ENCODE measurements around the gene PRDM16.
A peak's percentile ranks its signal among the peaks of the same experiment; 100 is the strongest.

PRDM16 gene

DNA sequence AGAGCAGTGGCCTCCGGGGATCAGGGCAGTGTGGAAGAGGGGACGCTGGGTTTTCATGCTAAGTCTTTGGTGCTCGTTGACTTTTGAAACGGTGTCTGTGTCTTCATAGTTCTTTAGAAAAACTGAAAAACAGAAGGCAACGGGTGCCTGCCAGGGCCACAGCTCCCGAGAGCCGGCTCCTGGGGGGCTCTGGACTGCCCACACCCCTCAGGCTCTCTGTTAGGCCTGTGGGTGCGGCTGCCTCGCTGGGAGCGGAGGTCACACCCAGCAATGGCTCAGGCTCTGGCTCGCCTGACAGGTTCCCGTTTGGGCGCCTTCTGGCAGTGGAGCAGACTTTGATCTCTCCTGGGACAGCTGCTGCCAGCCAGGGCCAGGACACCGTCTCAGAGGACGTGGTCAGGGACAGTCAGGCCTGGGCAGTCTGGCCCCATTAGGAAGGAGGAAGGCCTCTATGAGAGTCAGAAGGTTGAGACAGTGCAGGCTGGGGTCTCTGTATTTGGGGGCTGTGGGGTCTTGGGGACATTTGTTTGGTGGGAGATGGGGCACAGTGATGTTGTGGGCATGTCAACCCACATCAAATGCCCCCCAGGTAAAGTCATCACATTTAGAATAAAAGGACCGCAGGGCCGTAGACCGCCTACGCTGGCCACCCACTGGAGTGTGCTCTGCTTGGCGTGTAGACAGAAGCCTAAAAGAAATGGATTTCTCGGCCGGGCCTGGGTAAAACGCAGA is 391.1 kb downstream of the PRDM16 start:
- H3K4me1 Mint-ChIP-seq: peaks cover 0 to 5% of the 10 kb centered on the region in 2 donors
- no peaks in the 10 kb centered on the region for H3K9me3 Mint-ChIP-seq
- no peaks in the 10 kb centered on the region for H3K36me3 Mint-ChIP-seq
- H3K27me3 Mint-ChIP-seq: peaks cover 4 to 12% of the 10 kb centered on the region in 2 donors
- no peak overlapping the region for H3K27ac Mint-ChIP-seq
- no peak for DNase-seq
- H3K4me3 Mint-ChIP-seq: no peak overlapping the region
- ATAC-seq (replicated peaks): no peak

DNA sequence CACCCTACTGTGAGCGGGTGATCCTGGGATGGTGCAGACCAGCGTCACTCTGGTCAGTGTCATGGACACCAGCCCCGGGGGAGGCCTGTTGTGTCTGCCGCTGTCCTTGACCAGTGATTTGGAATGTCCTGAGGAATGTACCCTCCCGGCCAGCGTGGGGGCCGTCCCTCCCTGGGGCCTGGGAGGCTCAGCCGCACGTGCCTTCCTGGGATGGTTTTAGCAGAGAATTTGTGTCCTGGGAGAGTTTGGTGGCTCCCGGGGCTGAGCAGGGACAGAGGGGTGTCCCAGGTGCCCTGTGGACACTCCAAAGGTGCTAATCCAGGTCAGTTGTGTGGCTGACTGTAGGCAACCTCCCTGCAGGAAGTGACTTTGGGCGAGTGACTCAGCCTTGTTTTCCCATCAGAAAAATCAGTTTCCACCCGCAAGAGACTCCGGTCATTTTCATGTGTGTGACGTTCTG is 391.7 kb downstream of the PRDM16 start:
- H3K27ac Mint-ChIP-seq: no peak overlapping the region
- H3K27me3 Mint-ChIP-seq: peaks cover 3 to 11% of the 10 kb centered on the region in 2 donors
- H3K9me3 Mint-ChIP-seq: no peaks in the 10 kb centered on the region
- no peak for DNase-seq
- peaks cover 1% of the 10 kb centered on the region in 2 donors for H3K4me1 Mint-ChIP-seq
- no peaks in the 10 kb centered on the region for H3K36me3 Mint-ChIP-seq
- ATAC-seq (replicated peaks): no peak
- no peak overlapping the region for H3K4me3 Mint-ChIP-seq

DNA sequence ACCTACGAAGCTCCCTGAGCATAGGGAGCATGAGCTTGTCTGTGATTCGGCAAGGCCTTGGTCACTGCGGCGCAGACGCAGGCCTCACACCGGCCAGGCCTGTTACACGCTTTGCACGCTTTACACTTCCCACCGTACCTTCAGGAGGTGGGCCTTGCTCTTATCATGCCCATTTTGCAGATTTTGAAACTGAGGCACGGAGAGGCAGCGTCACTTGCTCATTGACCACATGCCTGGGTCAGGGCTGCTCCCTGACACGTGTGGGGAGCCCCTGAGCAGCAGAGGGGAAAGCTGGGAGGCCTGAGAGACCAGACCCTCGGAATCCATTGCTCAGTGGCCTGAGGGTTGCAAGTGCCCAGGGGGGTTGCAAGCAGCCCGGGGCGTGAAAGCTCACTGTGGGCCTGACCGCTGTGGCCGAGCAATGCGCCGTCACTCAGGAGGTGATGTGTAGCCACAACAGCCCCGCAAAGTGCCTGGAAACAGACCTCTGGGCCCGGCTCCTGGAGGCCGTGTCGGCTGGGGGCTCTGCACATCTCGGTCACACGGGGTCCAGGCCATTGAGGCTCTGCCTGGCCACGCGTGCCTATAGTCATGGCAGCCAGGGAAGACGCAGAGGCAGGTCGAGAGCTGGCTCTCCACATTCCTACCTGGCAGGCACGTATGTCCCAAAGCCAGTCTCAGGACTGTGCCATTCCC is 392.4 kb downstream of the PRDM16 start:
- Mint-ChIP-seq H3K36me3 (no peaks in the 10 kb centered on the region), H3K4me1 (peaks cover 4 to 5% of the 10 kb centered on the region in 2 donors), H3K9me3 (no peaks in the 10 kb centered on the region), H3K4me3 (no peak overlapping the region), H3K27ac (no peak overlapping the region), H3K27me3 (peaks cover 6 to 12% of the 10 kb centered on the region in 2 donors)
- DNase-seq (no peak), ATAC-seq (replicated peaks) (no peak)

DNA sequence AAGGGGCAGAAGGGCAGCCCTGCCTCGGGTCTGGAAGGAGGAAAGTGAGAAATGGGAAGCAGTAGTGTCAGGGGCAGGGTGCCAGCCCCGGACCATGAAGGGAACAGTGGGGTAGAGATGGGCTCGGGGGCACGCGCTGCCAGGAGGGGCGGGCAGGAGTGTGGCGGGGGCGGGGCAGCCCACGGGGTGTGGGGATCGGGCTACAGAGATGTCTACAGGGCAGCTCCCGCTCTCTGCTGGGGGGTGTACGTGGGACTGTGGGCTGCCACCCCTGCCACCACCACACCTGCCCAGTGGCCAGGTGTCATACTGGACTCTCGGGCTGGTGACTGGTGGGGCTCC is 392.9 kb downstream of the PRDM16 start:
- no peak for DNase-seq
- H3K27me3 Mint-ChIP-seq: peaks cover 6 to 12% of the 10 kb centered on the region in 2 donors
- no peak overlapping the region for H3K27ac Mint-ChIP-seq
- peaks cover 4 to 5% of the 10 kb centered on the region in 2 donors for H3K4me1 Mint-ChIP-seq
- ATAC-seq (replicated peaks): no peak
- no peaks in the 10 kb centered on the region for H3K9me3 Mint-ChIP-seq
- H3K36me3 Mint-ChIP-seq: no peaks in the 10 kb centered on the region
- H3K4me3 Mint-ChIP-seq: no peak overlapping the region

DNA sequence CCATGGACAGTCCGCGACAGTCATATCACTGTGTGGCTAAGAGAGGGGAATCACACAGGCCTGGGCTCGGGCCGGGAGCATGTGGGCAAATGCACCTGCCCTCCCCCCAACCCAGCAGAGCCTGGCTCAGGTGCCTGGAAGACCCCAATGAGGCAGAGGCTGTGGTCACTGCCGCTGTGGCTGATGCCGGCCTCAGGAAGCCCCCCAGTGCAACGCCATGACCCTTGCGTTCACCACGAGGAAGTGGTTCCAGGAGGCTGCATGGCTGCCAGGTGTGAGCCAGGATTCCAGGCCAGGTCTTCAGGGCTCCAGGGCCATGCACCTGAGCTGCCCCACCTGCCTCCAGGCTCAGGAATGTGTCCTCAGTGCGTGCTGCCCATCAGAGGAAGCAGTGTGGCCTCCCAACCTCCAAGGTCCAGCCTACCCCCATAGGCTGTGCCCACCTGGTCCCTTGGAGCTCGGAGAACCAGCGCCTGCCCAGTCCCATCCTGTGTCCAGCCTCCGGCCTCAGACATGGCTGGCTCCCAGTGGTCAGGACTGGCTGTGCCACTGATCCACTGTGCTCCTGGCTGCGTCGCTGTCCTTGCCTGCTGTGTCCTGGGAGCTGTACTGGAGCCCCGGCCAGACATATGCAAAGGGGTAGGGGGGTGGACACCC is 393.5 kb downstream of the PRDM16 start:
- H3K27me3 Mint-ChIP-seq: peaks cover 6 to 9% of the 10 kb centered on the region in 2 donors

DNA sequence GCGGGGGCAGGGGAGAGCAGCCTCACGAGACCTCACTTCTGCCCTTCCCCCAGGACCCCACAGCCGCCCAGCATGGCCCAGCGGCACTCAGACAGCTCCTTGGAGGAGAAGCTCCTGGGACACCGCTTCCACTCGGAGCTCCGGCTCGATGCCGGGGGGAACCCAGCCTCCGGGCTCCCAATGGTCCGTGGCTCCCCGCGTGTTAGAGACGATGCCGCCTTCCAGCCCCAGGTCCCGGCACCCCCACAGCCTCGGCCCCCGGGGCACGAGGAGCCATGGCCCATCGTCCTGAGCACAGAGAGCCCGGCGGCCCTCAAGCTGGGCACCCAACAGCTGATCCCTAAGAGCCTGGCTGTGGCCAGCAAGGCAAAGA is 394.0 kb downstream of the PRDM16 start:
- Mint-ChIP-seq H3K9me3 (no peaks in the 10 kb centered on the region), H3K36me3 (no peaks in the 10 kb centered on the region), H3K27ac (no peak overlapping the region), H3K4me3 (no peak overlapping the region), H3K4me1 (peaks cover 5% of the 10 kb centered on the region in 2 donors), H3K27me3 (peaks cover 6 to 9% of the 10 kb centered on the region in 2 donors)
- DNase-seq (no peak), ATAC-seq (replicated peaks) (no peak)

More for the DNA sequence above, 393.5 kb downstream of the PRDM16 start:
- DNase-seq (no peak), ATAC-seq (replicated peaks) (no peak)
- H3K9me3 Mint-ChIP-seq: no peaks in the 10 kb centered on the region
- peaks cover 5% of the 10 kb centered on the region in 2 donors for H3K4me1 Mint-ChIP-seq
- no peaks in the 10 kb centered on the region for H3K36me3 Mint-ChIP-seq
- no peak overlapping the region for H3K27ac Mint-ChIP-seq
- H3K4me3 Mint-ChIP-seq: no peak overlapping the region

DNA sequence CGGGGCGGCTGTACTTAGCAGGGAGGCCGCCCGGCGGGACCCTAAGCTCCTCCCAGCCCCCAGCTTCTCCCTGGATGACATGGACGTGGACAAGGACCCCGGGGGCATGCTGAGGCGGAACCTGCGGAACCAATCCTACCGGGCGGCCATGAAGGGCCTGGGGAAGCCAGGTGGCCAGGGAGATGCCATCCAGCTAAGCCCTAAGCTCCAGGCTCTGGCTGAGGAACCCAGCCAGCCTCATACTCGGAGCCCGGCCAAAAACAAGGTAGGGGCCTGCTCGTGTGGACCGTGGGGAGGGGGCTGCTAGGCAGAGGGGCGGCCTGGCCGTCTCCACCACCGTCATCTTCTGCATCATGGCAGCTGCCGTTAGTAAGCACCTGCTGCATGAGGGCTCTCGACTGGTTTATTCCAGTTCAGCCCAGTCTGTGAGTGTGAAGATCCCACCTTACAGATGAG is 394.4 kb downstream of the PRDM16 start:
- H3K27ac Mint-ChIP-seq: no peak overlapping the region
- no peaks in the 10 kb centered on the region for H3K36me3 Mint-ChIP-seq
- ATAC-seq (replicated peaks) (no peak), DNase-seq (no peak)
- H3K27me3 Mint-ChIP-seq: peaks cover 6 to 9% of the 10 kb centered on the region in 2 donors
- H3K4me1 Mint-ChIP-seq: peaks cover 5% of the 10 kb centered on the region in 2 donors
- no peak overlapping the region for H3K4me3 Mint-ChIP-seq
- no peaks in the 10 kb centered on the region for H3K9me3 Mint-ChIP-seq

DNA sequence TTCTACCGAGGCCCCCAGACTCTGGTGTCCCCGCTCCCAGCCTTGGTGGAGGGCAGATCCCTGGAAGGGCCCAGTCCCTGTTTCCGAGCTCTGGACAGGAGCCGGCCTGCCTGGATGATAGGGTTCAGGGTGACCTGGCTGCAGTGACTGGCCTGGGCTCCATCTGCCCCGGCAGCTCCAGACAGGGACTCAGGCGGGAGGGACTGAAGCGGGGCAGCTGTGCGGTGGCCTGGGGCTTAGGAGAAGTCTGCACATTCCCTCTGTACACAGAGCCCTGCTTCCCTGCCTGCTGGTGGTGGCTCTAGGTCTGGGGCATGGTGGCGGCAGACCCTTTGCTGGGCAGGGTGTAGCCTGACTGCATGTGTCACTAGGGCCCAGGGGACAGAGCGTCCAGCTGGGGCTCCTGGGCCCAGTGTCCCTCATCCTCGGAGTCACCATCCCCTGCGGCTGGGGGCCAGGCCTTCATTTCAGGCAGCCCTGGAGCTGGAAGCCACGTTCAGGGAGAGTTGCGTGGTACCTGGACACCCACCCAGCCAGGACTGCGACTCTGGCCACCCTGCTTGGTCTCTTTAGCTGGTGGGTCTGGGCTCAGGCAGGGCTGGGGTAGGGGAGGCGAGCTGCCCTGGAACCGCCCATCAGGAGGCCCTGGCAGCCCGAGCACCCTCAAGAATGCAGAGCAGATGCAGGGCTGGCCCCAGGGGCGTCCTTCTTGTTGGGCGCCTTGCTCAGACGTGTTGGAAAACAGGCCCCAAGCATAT is 395.1 kb downstream of the PRDM16 start:
- DNase-seq (no peak), ATAC-seq (replicated peaks) (no peak)
- H3K4me3 Mint-ChIP-seq: no peak overlapping the region
- H3K36me3 Mint-ChIP-seq: no peaks in the 10 kb centered on the region
- H3K9me3 Mint-ChIP-seq: no peaks in the 10 kb centered on the region
- peaks cover 6 to 9% of the 10 kb centered on the region in 2 donors for H3K27me3 Mint-ChIP-seq
- no peak overlapping the region for H3K27ac Mint-ChIP-seq
- H3K4me1 Mint-ChIP-seq: peaks cover 5% of the 10 kb centered on the region in 2 donors

DNA sequence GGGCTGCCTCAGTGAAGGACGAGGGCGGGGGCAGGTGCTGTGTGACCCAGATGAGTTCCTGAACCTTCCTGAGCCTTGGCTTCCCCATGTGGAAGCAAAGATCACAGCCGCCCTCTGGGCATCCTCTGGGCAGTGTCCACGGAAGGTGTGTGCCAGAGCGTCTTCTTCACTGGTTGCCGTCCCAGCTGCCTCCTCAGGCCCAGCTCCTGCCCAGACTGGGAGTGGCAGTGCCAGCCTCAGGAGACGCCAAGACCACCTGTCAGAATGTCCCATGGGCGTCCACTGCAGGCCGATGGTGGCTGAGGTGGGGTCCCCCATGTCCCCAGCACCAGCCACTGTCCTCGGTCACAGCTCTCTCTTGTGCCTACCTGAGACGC is 395.6 kb downstream of the PRDM16 start:
- DNase-seq: no peak
- peaks cover 5% of the 10 kb centered on the region in 2 donors for H3K4me1 Mint-ChIP-seq
- no peak for ATAC-seq (replicated peaks)
- H3K36me3 Mint-ChIP-seq: no peaks in the 10 kb centered on the region
- H3K9me3 Mint-ChIP-seq: no peaks in the 10 kb centered on the region
- no peak overlapping the region for H3K27ac Mint-ChIP-seq
- H3K4me3 Mint-ChIP-seq: no peak overlapping the region
- peaks cover 6 to 9% of the 10 kb centered on the region in 2 donors for H3K27me3 Mint-ChIP-seq

DNA sequence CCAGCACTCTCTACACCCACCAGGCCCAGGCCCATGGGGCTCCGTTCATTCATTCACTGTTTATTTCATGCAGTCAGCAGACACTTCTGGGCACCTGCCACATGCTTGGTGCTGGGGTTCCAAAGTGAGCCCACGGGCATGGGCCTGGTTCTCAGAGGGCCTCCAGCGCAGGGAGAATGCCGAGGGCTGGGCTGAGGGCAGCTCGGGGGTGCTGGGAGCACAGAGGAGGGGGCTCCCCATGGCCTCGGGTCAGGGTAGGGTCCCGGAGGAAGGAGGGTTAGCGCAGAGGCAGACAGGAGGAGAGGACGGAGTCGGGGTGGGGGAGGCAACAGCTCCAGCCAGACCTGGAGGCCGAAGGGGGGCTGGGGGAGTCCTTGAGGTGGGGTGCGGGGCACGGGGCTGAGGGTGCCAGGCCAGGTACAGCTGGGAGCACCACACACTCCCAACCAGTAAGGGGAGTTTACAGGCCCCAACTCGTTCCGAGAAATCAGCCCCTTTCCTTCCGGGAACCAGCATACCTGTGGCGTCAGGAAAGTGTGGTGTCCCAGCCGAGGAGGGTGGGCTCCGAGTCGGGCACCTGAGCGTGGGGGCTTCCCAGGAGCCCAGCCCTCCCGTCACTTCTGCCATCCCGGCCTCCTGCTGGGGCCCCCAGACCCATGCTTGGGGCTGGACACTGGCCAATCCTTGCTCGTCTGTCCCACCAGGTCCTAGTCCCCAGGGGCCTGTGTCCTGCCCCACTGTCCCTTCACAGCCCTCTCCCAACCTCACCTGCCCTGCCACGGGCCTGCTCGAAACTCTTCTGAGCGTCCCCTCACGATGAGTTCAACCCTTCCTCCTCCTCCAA is 396.3 kb downstream of the PRDM16 start:
- Mint-ChIP-seq H3K9me3 (peaks cover 0 to 2% of the 10 kb centered on the region in 2 donors), H3K4me3 (no peak overlapping the region), H3K36me3 (no peaks in the 10 kb centered on the region), H3K27ac (peak overlapping the region; percentile 25), H3K27me3 (peaks cover 6 to 10% of the 10 kb centered on the region in 2 donors), H3K4me1 (peaks cover 5 to 9% of the 10 kb centered on the region in 2 donors)
- ATAC-seq (replicated peaks): no peak
- no peak for DNase-seq

DNA sequence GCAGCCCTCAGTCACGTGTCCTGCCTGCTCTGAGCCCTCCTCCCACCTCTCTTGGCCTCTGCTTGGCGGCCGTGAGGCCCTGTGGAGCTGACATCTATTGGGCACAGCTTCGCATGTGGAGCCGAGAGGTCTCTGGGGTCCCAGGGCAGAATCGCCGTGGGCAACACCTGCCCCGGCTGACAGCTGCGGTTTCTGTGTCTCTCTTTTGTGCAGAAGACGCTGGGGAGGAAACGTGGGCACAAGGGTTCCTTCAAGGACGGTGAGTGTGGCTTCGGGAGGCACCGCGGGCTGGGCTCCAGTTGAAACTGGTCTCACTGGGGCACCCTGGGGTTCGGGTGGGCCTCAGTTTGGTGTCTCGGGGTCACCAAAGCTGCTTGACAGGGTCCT is 396.9 kb downstream of the PRDM16 start:
- peak in 1 of 2 donors; percentile 30 for ATAC-seq (replicated peaks)
- Mint-ChIP-seq H3K4me1 (peaks cover 5 to 15% of the 10 kb centered on the region in 2 donors), H3K9me3 (peaks cover 0 to 6% of the 10 kb centered on the region in 2 donors), H3K36me3 (no peaks in the 10 kb centered on the region), H3K27ac (no peak overlapping the region), H3K4me3 (no peak overlapping the region), H3K27me3 (peaks cover 6 to 13% of the 10 kb centered on the region in 2 donors)
- DNase-seq: no peak

DNA sequence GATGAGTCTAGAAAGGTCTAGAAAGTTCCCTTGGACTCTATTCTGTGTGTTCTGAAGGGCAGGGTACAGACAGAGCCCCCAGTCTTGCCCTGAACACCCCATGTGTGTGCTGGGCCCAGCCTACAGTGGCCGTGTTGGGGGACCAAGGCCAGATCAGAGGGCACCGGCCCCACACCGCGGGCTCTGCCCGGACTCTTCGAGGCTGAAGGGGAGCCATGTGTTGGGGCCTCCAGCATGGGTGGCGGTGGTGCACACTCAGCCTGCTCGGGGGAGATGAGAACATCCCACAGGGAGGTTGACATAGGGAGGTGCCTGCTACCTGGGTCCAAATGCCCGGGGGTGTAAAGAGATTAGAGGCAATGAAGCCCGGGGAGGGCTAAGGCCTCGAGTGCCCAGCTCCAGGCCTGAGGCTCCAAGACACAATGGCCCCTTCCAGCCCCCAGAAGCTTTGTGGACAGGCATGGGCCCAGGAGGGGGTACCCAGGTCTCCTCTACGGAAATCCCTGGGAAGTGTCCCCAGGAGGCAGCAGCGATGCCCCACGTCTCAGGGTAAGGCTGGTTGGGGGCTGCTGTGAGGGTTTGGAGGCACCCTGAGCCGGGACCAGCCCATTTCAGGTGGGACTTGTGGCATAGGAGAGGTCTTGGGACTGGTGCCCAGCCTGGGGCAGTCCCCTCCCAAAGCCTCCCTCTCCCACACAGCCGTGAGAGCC is 397.5 kb downstream of the PRDM16 start:
- peaks cover 5 to 15% of the 10 kb centered on the region in 2 donors for H3K4me1 Mint-ChIP-seq
- DNase-seq (no peak), ATAC-seq (replicated peaks) (no peak)
- H3K27ac Mint-ChIP-seq: no peak overlapping the region
- H3K4me3 Mint-ChIP-seq: no peak overlapping the region
- peaks cover 0 to 6% of the 10 kb centered on the region in 2 donors for H3K9me3 Mint-ChIP-seq
- peaks cover 6 to 13% of the 10 kb centered on the region in 2 donors for H3K27me3 Mint-ChIP-seq
- H3K36me3 Mint-ChIP-seq: no peaks in the 10 kb centered on the region

Data from stimulated activated naive B cell treated with anti-CD40 and anti-IgM and Interleukin-4, amounts not matched to agents 10 μg/mL and 1 μg/mL and 100 μg/mL, for 72 hours (primary cell).